ENCODE data around the gene ZPR1.

GRCh38 chr11:116776522-116776984, 11.3 kb downstream of the ZPR1 start:
- no peak for TF ChIP-seq POLR2AphosphoS5 (IDR thresholded peaks at IDR 0.05; ENCODE audit: borderline replicate concordance, low read depth, low read length)
- no peak for TF ChIP-seq EZH2 (IDR thresholded peaks at IDR 0.05)

Data from SK-N-MC (cell line).